ENCODE data around the gene CDH20. TPM values are rescaled to one million over a fixed set of nuclear protein-coding genes. Genes with fewer than 3 reads are reported as not detected.

CDH20 gene
- total RNA-seq, 2 experiments from 2014 or later, result not detected

DNA sequence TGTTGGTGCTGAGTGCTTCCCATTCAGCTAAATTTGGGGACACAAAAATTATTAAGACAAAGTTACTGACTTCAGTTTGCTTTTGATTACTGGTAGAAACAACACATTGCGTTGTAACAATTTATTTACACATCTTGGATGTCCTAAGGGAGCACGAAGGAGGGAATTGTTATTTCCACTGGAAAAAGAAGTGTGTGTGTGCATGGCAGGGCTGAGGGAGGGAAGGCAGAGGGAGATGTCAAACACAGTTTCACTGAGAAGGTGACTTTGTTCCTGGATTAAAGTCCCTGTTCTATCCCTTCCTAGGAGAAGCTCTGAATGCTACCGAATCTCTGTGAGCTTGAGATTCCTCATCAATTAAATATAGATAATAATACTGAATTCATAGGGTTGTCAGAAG is 3.8 kb upstream of the CDH20 start:
- intact Hi-C loops (cut with micrococcal nuclease; ENCODE audit: unreplicated experiment), result no loop called here
- Histone ChIP-seq H2AFZ (ENCODE audit: low read length) (no peak overlapping the region), H3K4me1 (ENCODE audit: insufficient read depth, low read length, poor library complexity, severe bottlenecking) (no peaks in the 10 kb centered on the region), H3K79me2 (ENCODE audit: insufficient read depth, low read depth, low read length) (no peaks in the 10 kb centered on the region), H3K4me2 (ENCODE audit: low read length) (no peak overlapping the region), H3K9me3 (ENCODE audit: low read length) (no peaks in the 10 kb centered on the region), H3K36me3 (ENCODE audit: insufficient read depth, low read length) (no peaks in the 10 kb centered on the region), H3K27ac (ENCODE audit: low read depth, low read length, poor library complexity, severe bottlenecking) (no peak overlapping the region), H3K4me3 (ENCODE audit: low read depth, low read length, poor library complexity, severe bottlenecking) (no peak overlapping the region), H4K20me1 (ENCODE audit: insufficient read depth, low read length) (no peaks in the 10 kb centered on the region), H3K9me2 (ENCODE audit: insufficient read depth, low read length) (no peaks in the 10 kb centered on the region)
- POLR2A ChIA-PET, result interaction anchor here (0.6 kb wide), 1 partner anchor 73 kb away, joined by 3 read pairs; no protein-coding TSS in a partner anchor
- CTCF ChIA-PET (ENCODE audit: unreplicated experiment), result no interaction called here
- BruUV-seq (replicated peaks), result no TSS peak
- no peak for TF ChIP-seq EZH2phosphoT487 (IDR thresholded peaks at IDR 0.05; ENCODE audit: borderline replicate concordance, low read depth, low read length)
- TF ChIP-seq, protein P1, sequence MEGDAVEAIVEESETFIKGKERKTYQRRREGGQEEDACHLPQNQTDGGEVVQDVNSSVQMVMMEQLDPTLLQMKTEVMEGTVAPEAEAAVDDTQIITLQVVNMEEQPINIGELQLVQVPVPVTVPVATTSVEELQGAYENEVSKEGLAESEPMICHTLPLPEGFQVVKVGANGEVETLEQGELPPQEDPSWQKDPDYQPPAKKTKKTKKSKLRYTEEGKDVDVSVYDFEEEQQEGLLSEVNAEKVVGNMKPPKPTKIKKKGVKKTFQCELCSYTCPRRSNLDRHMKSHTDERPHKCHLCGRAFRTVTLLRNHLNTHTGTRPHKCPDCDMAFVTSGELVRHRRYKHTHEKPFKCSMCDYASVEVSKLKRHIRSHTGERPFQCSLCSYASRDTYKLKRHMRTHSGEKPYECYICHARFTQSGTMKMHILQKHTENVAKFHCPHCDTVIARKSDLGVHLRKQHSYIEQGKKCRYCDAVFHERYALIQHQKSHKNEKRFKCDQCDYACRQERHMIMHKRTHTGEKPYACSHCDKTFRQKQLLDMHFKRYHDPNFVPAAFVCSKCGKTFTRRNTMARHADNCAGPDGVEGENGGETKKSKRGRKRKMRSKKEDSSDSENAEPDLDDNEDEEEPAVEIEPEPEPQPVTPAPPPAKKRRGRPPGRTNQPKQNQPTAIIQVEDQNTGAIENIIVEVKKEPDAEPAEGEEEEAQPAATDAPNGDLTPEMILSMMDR (conservative IDR thresholded peaks at IDR 0.05; ENCODE audit: low read length), result no peak
- no peak for DNase-seq (ENCODE audit: low spot score)

DNA sequence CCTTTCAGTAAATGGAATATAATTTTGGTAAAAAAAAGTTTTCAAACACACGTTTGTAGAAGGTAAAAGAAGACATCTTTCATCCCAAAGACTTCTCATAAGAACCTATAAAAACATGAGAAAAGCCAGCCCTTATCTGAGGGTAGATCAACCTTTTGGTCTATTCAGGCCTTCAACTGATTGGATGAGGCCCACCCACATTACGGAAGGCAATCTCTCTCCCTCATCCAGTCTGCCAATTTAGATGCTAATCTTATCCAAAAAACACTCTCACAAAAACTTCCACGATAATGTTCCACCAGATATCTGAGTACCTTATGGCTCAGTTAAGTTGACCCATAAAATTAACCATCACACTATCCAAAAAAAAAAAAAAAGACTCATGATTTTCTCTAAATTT is 2.2 kb upstream of the CDH20 start:
- no peak overlapping the region for H3K27ac ChIP-seq (ENCODE audit: low read depth, low read length, poor library complexity, severe bottlenecking)
- H3K36me3 ChIP-seq (ENCODE audit: insufficient read depth, low read length), result no peaks in the 10 kb centered on the region
- no peaks in the 10 kb centered on the region for H3K9me2 ChIP-seq (ENCODE audit: insufficient read depth, low read length)
- DNase-seq (ENCODE audit: low spot score), result no peak
- no peak overlapping the region for H2AFZ ChIP-seq (ENCODE audit: low read length)
- CTCF ChIA-PET (ENCODE audit: unreplicated experiment), result no interaction called here
- intact Hi-C loops (cut with micrococcal nuclease; ENCODE audit: unreplicated experiment), result no loop called here
- no peak overlapping the region for H3K4me3 ChIP-seq (ENCODE audit: low read depth, low read length, poor library complexity, severe bottlenecking)
- no peaks in the 10 kb centered on the region for H3K9me3 ChIP-seq (ENCODE audit: low read length)
- no peaks in the 10 kb centered on the region for H4K20me1 ChIP-seq (ENCODE audit: insufficient read depth, low read length)
- H3K79me2 ChIP-seq (ENCODE audit: insufficient read depth, low read depth, low read length), result no peaks in the 10 kb centered on the region
- H3K4me2 ChIP-seq (ENCODE audit: low read length), result no peak overlapping the region
- H3K4me1 ChIP-seq (ENCODE audit: insufficient read depth, low read length, poor library complexity, severe bottlenecking), result no peaks in the 10 kb centered on the region
- TF ChIP-seq, protein P1 (conservative IDR thresholded peaks at IDR 0.05; ENCODE audit: low read length), result no peak
- TF ChIP-seq EZH2phosphoT487 (IDR thresholded peaks at IDR 0.05; ENCODE audit: borderline replicate concordance, low read depth, low read length), result no peak
- POLR2A ChIA-PET, result no interaction called here
- no TSS peak for BruUV-seq (replicated peaks)

DNA sequence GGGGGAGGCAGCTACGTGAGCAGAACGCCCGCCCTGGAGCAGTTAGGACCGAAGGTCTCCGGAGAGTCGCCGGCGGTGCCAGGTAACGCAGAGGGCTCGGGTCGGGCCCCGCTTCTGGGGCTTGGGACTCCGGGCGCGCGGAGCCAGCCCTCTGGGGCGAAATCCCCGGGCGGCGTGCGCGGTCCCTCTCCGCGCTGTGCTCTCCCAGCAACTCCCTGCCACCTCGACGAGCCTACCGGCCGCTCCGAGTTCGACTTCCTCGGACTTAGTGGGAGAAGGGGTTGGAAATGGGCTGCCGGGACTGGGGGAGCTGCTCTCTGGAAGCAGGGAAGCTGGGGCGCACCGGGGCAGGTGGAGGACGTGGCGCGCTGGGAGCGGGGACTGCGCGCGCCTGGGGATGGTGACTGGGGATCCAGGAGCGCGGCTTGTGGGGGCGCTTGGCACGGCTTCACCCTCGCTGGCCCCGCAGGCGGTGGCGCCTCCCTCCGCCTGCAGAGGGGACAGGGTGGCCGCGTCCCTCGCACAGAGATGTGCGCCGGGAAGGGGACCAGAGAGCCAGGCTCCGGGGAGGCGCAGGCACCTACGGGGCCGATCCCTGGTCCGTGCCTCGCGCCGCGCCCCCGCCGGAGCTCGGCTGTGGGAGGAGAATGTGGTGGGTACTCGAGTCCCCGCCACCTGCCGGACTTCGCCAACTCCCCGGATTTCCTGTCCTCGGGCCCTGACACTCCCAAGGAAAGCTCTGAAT is 688 bp downstream of the CDH20 start:
- no TSS peak for BruUV-seq (replicated peaks)
- Histone ChIP-seq H3K4me1 (ENCODE audit: insufficient read depth, low read length, poor library complexity, severe bottlenecking) (no peaks in the 10 kb centered on the region), H2AFZ (ENCODE audit: low read length) (no peak overlapping the region), H3K4me3 (ENCODE audit: low read depth, low read length, poor library complexity, severe bottlenecking) (no peak overlapping the region), H3K4me2 (ENCODE audit: low read length) (no peak overlapping the region), H4K20me1 (ENCODE audit: insufficient read depth, low read length) (no peaks in the 10 kb centered on the region), H3K27ac (ENCODE audit: low read depth, low read length, poor library complexity, severe bottlenecking) (no peak overlapping the region), H3K36me3 (ENCODE audit: insufficient read depth, low read length) (no peaks in the 10 kb centered on the region), H3K79me2 (ENCODE audit: insufficient read depth, low read depth, low read length) (no peaks in the 10 kb centered on the region), H3K9me3 (ENCODE audit: low read length) (no peaks in the 10 kb centered on the region), H3K9me2 (ENCODE audit: insufficient read depth, low read length) (no peaks in the 10 kb centered on the region)
- TF ChIP-seq, protein P1 (conservative IDR thresholded peaks at IDR 0.05; ENCODE audit: low read length), result no peak
- intact Hi-C loops (cut with micrococcal nuclease; ENCODE audit: unreplicated experiment), result no loop called here
- ChIA-PET CTCF (ENCODE audit: unreplicated experiment) (no interaction called here), POLR2A (no interaction called here)
- no peak for DNase-seq (ENCODE audit: low spot score)
